Peyer's patch (tissue), 4 donors: ENCODE measurements around the gene TMEM185A. TPM values are rescaled to one million over a fixed set of nuclear protein-coding genes. Genes with fewer than 3 reads are reported as not detected.
A peak's percentile ranks its signal among the peaks of the same experiment; 100 is the strongest.
"Not testable (repeated sequence)": the region's sequence is repeated elsewhere in the genome, so short reads cannot be mapped to it uniquely, and the experiment has no call there.

Source experiments
- DNase-seq, 3 donors: peaks; one replicate each; pipeline ENCODE4 v3.0.0-alpha.2; 2017 to 2019
- H3K27ac ChIP-seq, 4 donors: fragments of 200-600 bp; sonication (generic); one replicate each; pipeline ENCODE4 v1.5.1; 2016 to 2019
- H3K27me3 ChIP-seq, 2 donors: fragments of 200-600 bp; sonication (generic); one replicate each; pipeline ENCODE4 v1.5.1; 2019
- H3K36me3 ChIP-seq, 3 donors: fragments of 200-600 bp; sonication (generic); one replicate each; pipeline ENCODE4 v1.5.1; 2016 to 2019
- H3K4me1 ChIP-seq, 4 donors: fragments of 200-600 bp; sonication (generic); one replicate each; pipeline ENCODE4 v1.5.1; 2016 to 2019
- H3K4me3 ChIP-seq, 4 donors: fragments of 200-600 bp; sonication (generic); 1 replicate in 3 of 4; 2 replicates in 1 of 4; pipeline ENCODE4 v1.5.1; 2016 to 2019; ENCODE audit warnings: mild to moderate bottlenecking in 1 of 4
- H3K9me3 ChIP-seq, 4 donors: fragments of 200-600 bp; sonication (generic); one replicate each; pipeline ENCODE4 v1.5.1; 2016 to 2019; ENCODE audit warnings: mild to moderate bottlenecking in 1 of 4
- CTCF ChIP-seq, 6 experiments: fragments of 450-650 bp in 4 of 6; fragments of 200-600 bp in 2 of 6; sonication (generic) in 1 of 6; IDR thresholded peaks; one replicate each; pipeline ENCODE4 v1.5.1; 2017 to 2019; ENCODE audit warnings: antibody characterized with exemption in 6 of 6, mild to moderate bottlenecking in 3 of 6, moderate library complexity in 1 of 6
- POLR2A ChIP-seq, 2 donors: fragments of 450-650 bp; IDR thresholded peaks; one replicate each; pipeline ENCODE4 v1.5.1; 2017; ENCODE audit warnings: antibody characterized with exemption in 2 of 2, mild to moderate bottlenecking in 2 of 2, moderate library complexity in 2 of 2
- total RNA-seq, 4 donors: library from RNA; depleted of rRNA; stranded (reverse); fragments of >200 nt; gene quantifications; one replicate each; pipeline ENCODE4 v1.1.0, GENCODE V29; 2016

Gene TMEM185A
- 10 to 100 TPM; 11.0 to 17.3 (median 14.3) TPM for total RNA-seq

GRCh38 chrX:149631234-149632165, at the start of gene TMEM185A:
Gene TMEM185A, minus strand, starts transcription at chrX:149631792. Its CDS starts 212 bp downstream, at chrX:149631580.
- H3K9me3 ChIP-seq, result no peaks in the 10 kb centered on the region
- no peaks in the 10 kb centered on the region for H3K36me3 ChIP-seq
- H3K27me3 ChIP-seq, result no peaks in the 10 kb centered on the region
- H3K4me3 ChIP-seq, result peak within 1 kb of the TSS; percentile 54 to 92 (median 70)
- peak; percentile 61 to 86 (median 79) for DNase-seq
- peak within 1 kb of the TSS; percentile 3 to 77 (median 72) for H3K27ac ChIP-seq
- no peak for TF ChIP-seq CTCF (IDR thresholded peaks at IDR 0.05)
- no peak for TF ChIP-seq POLR2A (IDR thresholded peaks at IDR 0.05)
- no peaks in the 10 kb centered on the region for H3K4me1 ChIP-seq

- Histone ChIP-seq H3K9me3 (no peaks in the 10 kb centered on the region), H3K27ac (no peak overlapping the region), H3K4me3 (no peak overlapping the region), H3K27me3 (no peaks in the 10 kb centered on the region), H3K36me3 (no peaks in the 10 kb centered on the region), H3K4me1 (no peaks in the 10 kb centered on the region)
- no peak for TF ChIP-seq POLR2A (IDR thresholded peaks at IDR 0.05)
- TF ChIP-seq CTCF (IDR thresholded peaks at IDR 0.05), result no peak
- DNase-seq, result no peak
Observed at GRCh38 chrX:149681182-149681581, 49.6 kb upstream of the TMEM185A start.

DNA sequence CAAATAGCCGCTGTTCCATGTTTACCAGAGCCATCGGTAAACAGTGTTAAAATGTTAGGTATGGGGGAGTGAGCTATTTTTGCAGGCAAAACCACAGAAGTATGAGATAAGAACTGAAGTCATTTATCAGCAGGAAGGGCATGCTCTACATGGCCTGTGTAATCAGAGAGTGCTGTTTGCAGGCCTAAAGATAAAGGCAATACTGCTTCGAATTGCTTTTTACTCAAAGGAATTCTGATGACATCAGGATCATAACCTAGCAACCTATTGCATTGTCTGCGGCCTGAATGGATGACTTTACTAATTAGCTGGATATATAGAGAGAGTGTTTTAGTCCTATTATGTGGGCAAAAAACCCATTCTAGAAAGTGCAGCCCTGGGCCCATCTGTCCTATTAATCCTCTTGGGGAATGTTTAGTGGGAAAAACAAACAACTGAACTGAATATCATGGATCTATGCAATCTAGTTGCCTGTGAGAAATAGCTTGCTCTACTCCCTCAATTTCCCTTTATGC, 47.6 kb upstream of the TMEM185A start:
- not testable (repeated sequence) for H3K4me3 ChIP-seq, H3K4me1 ChIP-seq, H3K36me3 ChIP-seq, H3K27me3 ChIP-seq, H3K27ac ChIP-seq, H3K9me3 ChIP-seq, DNase-seq

- H3K9me3 ChIP-seq, H3K27me3 ChIP-seq, DNase-seq, H3K36me3 ChIP-seq, H3K27ac ChIP-seq, H3K4me3 ChIP-seq, H3K4me1 ChIP-seq: not testable (repeated sequence)
Observed at GRCh38 chrX:149675554-149675953, 44.0 kb upstream of the TMEM185A start.

DNA sequence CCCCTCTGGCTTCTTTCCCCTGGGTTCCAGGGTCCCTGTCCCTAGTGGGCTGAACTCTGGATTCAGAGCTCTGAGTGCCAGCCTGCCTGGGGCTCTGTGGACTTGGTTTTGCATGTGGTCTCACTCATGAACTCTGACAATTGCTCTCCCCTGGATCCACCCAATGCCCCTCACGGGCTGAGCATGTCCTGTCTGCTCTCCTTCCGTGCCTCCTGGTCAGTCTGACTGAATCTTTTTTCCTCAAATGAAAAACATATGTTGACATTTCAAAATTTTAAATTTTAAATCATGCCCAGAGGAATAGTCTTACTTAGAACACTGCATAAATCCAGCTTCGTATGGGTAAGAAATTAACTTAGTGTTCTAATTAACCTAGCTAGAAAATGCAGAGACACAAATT, 43.5 kb upstream of the TMEM185A start:
- H3K27ac ChIP-seq, H3K36me3 ChIP-seq, DNase-seq: not testable (repeated sequence)

GRCh38 chrX:149660613-149661012, 29.0 kb upstream of the TMEM185A start:
- not testable (repeated sequence) for H3K36me3 ChIP-seq, H3K27ac ChIP-seq, DNase-seq, H3K27me3 ChIP-seq, H3K9me3 ChIP-seq, H3K4me1 ChIP-seq, H3K4me3 ChIP-seq

More for the DNA sequence above, 43.5 kb upstream of the TMEM185A start:
- not testable (repeated sequence) for H3K27me3 ChIP-seq, H3K4me1 ChIP-seq, H3K4me3 ChIP-seq, H3K9me3 ChIP-seq

- H3K4me3 ChIP-seq, H3K9me3 ChIP-seq, H3K4me1 ChIP-seq, DNase-seq, H3K27me3 ChIP-seq, H3K36me3 ChIP-seq, H3K27ac ChIP-seq: not testable (repeated sequence)
Observed at GRCh38 chrX:149656260-149656884, 24.8 kb upstream of the TMEM185A start.

- TF ChIP-seq CTCF (IDR thresholded peaks at IDR 0.05) (no peak), POLR2A (IDR thresholded peaks at IDR 0.05) (no peak)
- no peak overlapping the region for H3K4me3 ChIP-seq
- H3K27ac ChIP-seq, result no peak overlapping the region
- H3K4me1 ChIP-seq, result no peaks in the 10 kb centered on the region
- H3K9me3 ChIP-seq, result no peaks in the 10 kb centered on the region
- no peaks in the 10 kb centered on the region for H3K27me3 ChIP-seq
- no peaks in the 10 kb centered on the region for H3K36me3 ChIP-seq
- DNase-seq, result no peak
Observed at GRCh38 chrX:149652232-149652981, 20.8 kb upstream of the TMEM185A start.
